ENCODE results near the gene NRM. TPM values are rescaled to one million over a fixed set of nuclear protein-coding genes. Genes with fewer than 3 reads are reported as not detected.

The NRM gene
- total RNA-seq, 2 experiments from 2014 or later = 18.6 to 36.7 TPM

- peaks cover 16% of the 10 kb centered on the region for H3K4me1 ChIP-seq (ENCODE audit: insufficient read depth, low read length, poor library complexity, severe bottlenecking)
- DNase-seq (ENCODE audit: low spot score) = no peak
- H2AFZ ChIP-seq (ENCODE audit: low read length) = no peak overlapping the region
- peaks cover 17% of the 10 kb centered on the region for H3K36me3 ChIP-seq (ENCODE audit: insufficient read depth, low read length)
- no peaks in the 10 kb centered on the region; the same call in 1 of the 2 replicates for H4K20me1 ChIP-seq (ENCODE audit: insufficient read depth, low read length)
- peak overlapping the region; percentile 70 for H3K4me2 ChIP-seq (ENCODE audit: low read length)
- no peaks in the 10 kb centered on the region for H3K9me3 ChIP-seq (ENCODE audit: low read length)
- peak overlapping the region; percentile 93 for H3K4me3 ChIP-seq (ENCODE audit: low read depth, low read length, poor library complexity, severe bottlenecking)
- no TSS peak for BruUV-seq (replicated peaks)
- CTCF ChIA-PET (ENCODE audit: unreplicated experiment) = no interaction called here
- TF ChIP-seq CTCF (conservative IDR thresholded peaks at IDR 0.05; ENCODE audit: low read length) (no peak), EZH2phosphoT487 (IDR thresholded peaks at IDR 0.05; ENCODE audit: borderline replicate concordance, low read depth, low read length) (no peak)
- intact Hi-C loops (cut with micrococcal nuclease; ENCODE audit: unreplicated experiment) = no loop called here
- no peaks in the 10 kb centered on the region for H3K9me2 ChIP-seq (ENCODE audit: insufficient read depth, low read length)
- H3K79me2 ChIP-seq (ENCODE audit: insufficient read depth, low read depth, low read length) = peaks cover 29% of the 10 kb centered on the region; the same call in 1 of the 2 replicates
- no peak overlapping the region for H3K27ac ChIP-seq (ENCODE audit: low read depth, low read length, poor library complexity, severe bottlenecking)
- POLR2A ChIA-PET = interaction anchor here (1.2 kb wide), 1 partner anchor 33 kb away, joined by 5 read pairs; no protein-coding TSS in a partner anchor
Measured at GRCh38 chr6:30645989-30646388, 44.8 kb downstream of the NRM start.

- no peak overlapping the region for H3K27ac ChIP-seq (ENCODE audit: low read depth, low read length, poor library complexity, severe bottlenecking)
- H3K4me2 ChIP-seq (ENCODE audit: low read length) = no peak overlapping the region
- H3K36me3 ChIP-seq (ENCODE audit: insufficient read depth, low read length) = peaks cover 17% of the 10 kb centered on the region
- no peaks in the 10 kb centered on the region; the same call in 1 of the 2 replicates for H4K20me1 ChIP-seq (ENCODE audit: insufficient read depth, low read length)
- no TSS peak for BruUV-seq (replicated peaks)
- ChIA-PET POLR2A (interaction anchor here (0.6 to 0.7 kb wide), 3 partner anchors 27 to 167 kb away, joined by 3 to 4 read pairs (median 3); no protein-coding TSS in a partner anchor), CTCF (ENCODE audit: unreplicated experiment) (no interaction called here)
- intact Hi-C loops (cut with micrococcal nuclease; ENCODE audit: unreplicated experiment) = no loop called here
- H3K9me3 ChIP-seq (ENCODE audit: low read length) = no peaks in the 10 kb centered on the region
- peaks cover 28% of the 10 kb centered on the region; the same call in 1 of the 2 replicates for H3K79me2 ChIP-seq (ENCODE audit: insufficient read depth, low read depth, low read length)
- DNase-seq (ENCODE audit: low spot score) = no peak
- H3K9me2 ChIP-seq (ENCODE audit: insufficient read depth, low read length) = no peaks in the 10 kb centered on the region
- H2AFZ ChIP-seq (ENCODE audit: low read length) = no peak overlapping the region
- H3K4me1 ChIP-seq (ENCODE audit: insufficient read depth, low read length, poor library complexity, severe bottlenecking) = peaks cover 16% of the 10 kb centered on the region
- TF ChIP-seq EZH2phosphoT487 (IDR thresholded peaks at IDR 0.05; ENCODE audit: borderline replicate concordance, low read depth, low read length) = no peak
- no peak overlapping the region for H3K4me3 ChIP-seq (ENCODE audit: low read depth, low read length, poor library complexity, severe bottlenecking)
Measured at GRCh38 chr6:30644769-30645168, 46.0 kb downstream of the NRM start.

- Histone ChIP-seq H3K9me3 (ENCODE audit: low read length) (no peaks in the 10 kb centered on the region), H4K20me1 (ENCODE audit: insufficient read depth, low read length) (no peaks in the 10 kb centered on the region; the same call in 1 of the 2 replicates), H3K4me1 (ENCODE audit: insufficient read depth, low read length, poor library complexity, severe bottlenecking) (peaks cover 16% of the 10 kb centered on the region), H3K27ac (ENCODE audit: low read depth, low read length, poor library complexity, severe bottlenecking) (no peak overlapping the region), H3K4me2 (ENCODE audit: low read length) (no peak overlapping the region), H3K9me2 (ENCODE audit: insufficient read depth, low read length) (no peaks in the 10 kb centered on the region), H2AFZ (ENCODE audit: low read length) (no peak overlapping the region), H3K4me3 (ENCODE audit: low read depth, low read length, poor library complexity, severe bottlenecking) (no peak overlapping the region), H3K79me2 (ENCODE audit: insufficient read depth, low read depth, low read length) (peaks cover 17% of the 10 kb centered on the region; the same call in 1 of the 2 replicates), H3K36me3 (ENCODE audit: insufficient read depth, low read length) (peaks cover 12% of the 10 kb centered on the region)
- ChIA-PET CTCF (ENCODE audit: unreplicated experiment) (no interaction called here), POLR2A (no interaction called here)
- BruUV-seq (replicated peaks) = no TSS peak
- no peak for TF ChIP-seq EZH2phosphoT487 (IDR thresholded peaks at IDR 0.05; ENCODE audit: borderline replicate concordance, low read depth, low read length)
- TF ChIP-seq CTCF (conservative IDR thresholded peaks at IDR 0.05; ENCODE audit: low read length) = no peak
- intact Hi-C loops (cut with micrococcal nuclease; ENCODE audit: unreplicated experiment) = no loop called here
- no peak for DNase-seq (ENCODE audit: low spot score)
Measured at GRCh38 chr6:30643656-30644055, 47.1 kb downstream of the NRM start.
